Left lung (tissue), 10 donors: ENCODE results near the gene STK16. TPM values are rescaled to one million over a fixed set of nuclear protein-coding genes. Genes with fewer than 3 reads are reported as not detected.
A peak's percentile ranks its signal among the peaks of the same experiment; 100 is the strongest.

Experiments used
- ATAC-seq: fragments of 200-7000 bp; cut with Tn5 transposase; one replicate; pipeline ENCODE4 v1.9.1; 2020; ENCODE audit warnings: moderate library complexity
- DNase-seq, 4 donors: peaks; one replicate each; pipeline ENCODE4 v3.0.0-alpha.2; 2013 to 2020
- H3K27ac ChIP-seq, 2 donors: fragments of 200-600 bp; sonication (generic) in 1 of 2; one replicate each; pipeline versions ENCODE4 v1.5.0 to v1.8.0; 2020 to 2021
- H3K27me3 ChIP-seq, 2 donors: fragments of 200-600 bp; sonication (generic) in 1 of 2; one replicate each; pipeline versions ENCODE4 v1.5.0 to v1.8.0; 2020 to 2021
- H3K36me3 ChIP-seq, 2 donors: fragments of 200-600 bp; sonication (generic) in 1 of 2; one replicate each; pipeline versions ENCODE4 v1.5.0 to v1.8.0; 2020 to 2021
- H3K4me1 ChIP-seq, 2 donors: fragments of 200-600 bp; one replicate each; pipeline ENCODE4 v1.8.0; 2021
- H3K4me3 ChIP-seq, 2 donors: fragments of 200-600 bp; sonication (generic) in 1 of 2; one replicate each; pipeline versions ENCODE4 v1.5.0 to v1.8.0; 2020 to 2021; ENCODE audit warnings: mild to moderate bottlenecking in 1 of 2
- H3K9me3 ChIP-seq, 2 donors: fragments of 200-600 bp; sonication (generic) in 1 of 2; one replicate each; pipeline versions ENCODE4 v1.5.0 to v1.8.0; 2020 to 2021
- intact Hi-C, 2 donors: fragments of 100-400 bp; cut with DNase I; formaldehyde crosslinking; loops; one replicate each; pipeline versions ENCODE4 v1.11.2 to v1.14.2; 2022
- polyA plus RNA-seq, 6 donors: library from polyadenylated mRNA; unstranded; fragments of 120-200 nt; gene quantifications; one replicate each; pipeline ENCODE4 v1.2.1, GENCODE V29; 2013; ENCODE audit not compliant: insufficient read length in 6 of 6
- total RNA-seq, 2 donors: library from RNA; stranded (reverse); fragmentation: NEBNext Ultra II Directional; extraction: Animal tissue kit (Norgen Biotek cat#: 25700); gene quantifications; one replicate each; pipeline ENCODE4 v1.2.1, GENCODE V29; 2021
- TF ChIP-seq, protein P1 (sequence below), 2 donors: fragments of 200-600 bp; sonication (generic) in 1 of 2; IDR thresholded peaks; one replicate each; pipeline versions ENCODE4 v1.5.0 to v1.8.0; 2021; ENCODE audit warnings: antibody characterized with exemption in 2 of 2
- donor health status: DM: no; HTN: yes; CAD: no.
- donor health status: DM: no; HTN: no; CAD: no.

The STK16 gene
- total and polyA plus RNA-seq, 8 donors, result 23.9 to 35.6 (median 33.1) TPM

- Histone ChIP-seq H3K36me3 (peaks cover 0 to 70% of the 10 kb centered on the region in 2 donors), H3K4me1 (peaks cover 17 to 42% of the 10 kb centered on the region in 2 donors), H3K9me3 (no peaks in the 10 kb centered on the region), H3K4me3 (no peak overlapping the region), H3K27ac (peak overlapping the region in 1 of 2 donors; percentile 92), H3K27me3 (no peaks in the 10 kb centered on the region)
- DNase-seq (no peak), ATAC-seq (no peak)
- TF ChIP-seq, protein P1, sequence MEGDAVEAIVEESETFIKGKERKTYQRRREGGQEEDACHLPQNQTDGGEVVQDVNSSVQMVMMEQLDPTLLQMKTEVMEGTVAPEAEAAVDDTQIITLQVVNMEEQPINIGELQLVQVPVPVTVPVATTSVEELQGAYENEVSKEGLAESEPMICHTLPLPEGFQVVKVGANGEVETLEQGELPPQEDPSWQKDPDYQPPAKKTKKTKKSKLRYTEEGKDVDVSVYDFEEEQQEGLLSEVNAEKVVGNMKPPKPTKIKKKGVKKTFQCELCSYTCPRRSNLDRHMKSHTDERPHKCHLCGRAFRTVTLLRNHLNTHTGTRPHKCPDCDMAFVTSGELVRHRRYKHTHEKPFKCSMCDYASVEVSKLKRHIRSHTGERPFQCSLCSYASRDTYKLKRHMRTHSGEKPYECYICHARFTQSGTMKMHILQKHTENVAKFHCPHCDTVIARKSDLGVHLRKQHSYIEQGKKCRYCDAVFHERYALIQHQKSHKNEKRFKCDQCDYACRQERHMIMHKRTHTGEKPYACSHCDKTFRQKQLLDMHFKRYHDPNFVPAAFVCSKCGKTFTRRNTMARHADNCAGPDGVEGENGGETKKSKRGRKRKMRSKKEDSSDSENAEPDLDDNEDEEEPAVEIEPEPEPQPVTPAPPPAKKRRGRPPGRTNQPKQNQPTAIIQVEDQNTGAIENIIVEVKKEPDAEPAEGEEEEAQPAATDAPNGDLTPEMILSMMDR (IDR thresholded peaks at IDR 0.05), result no peak
- intact Hi-C loops, result no loop called here
Observed at GRCh38 chr2:219219784-219220532, 25.3 kb upstream of the STK16 start.

DNA sequence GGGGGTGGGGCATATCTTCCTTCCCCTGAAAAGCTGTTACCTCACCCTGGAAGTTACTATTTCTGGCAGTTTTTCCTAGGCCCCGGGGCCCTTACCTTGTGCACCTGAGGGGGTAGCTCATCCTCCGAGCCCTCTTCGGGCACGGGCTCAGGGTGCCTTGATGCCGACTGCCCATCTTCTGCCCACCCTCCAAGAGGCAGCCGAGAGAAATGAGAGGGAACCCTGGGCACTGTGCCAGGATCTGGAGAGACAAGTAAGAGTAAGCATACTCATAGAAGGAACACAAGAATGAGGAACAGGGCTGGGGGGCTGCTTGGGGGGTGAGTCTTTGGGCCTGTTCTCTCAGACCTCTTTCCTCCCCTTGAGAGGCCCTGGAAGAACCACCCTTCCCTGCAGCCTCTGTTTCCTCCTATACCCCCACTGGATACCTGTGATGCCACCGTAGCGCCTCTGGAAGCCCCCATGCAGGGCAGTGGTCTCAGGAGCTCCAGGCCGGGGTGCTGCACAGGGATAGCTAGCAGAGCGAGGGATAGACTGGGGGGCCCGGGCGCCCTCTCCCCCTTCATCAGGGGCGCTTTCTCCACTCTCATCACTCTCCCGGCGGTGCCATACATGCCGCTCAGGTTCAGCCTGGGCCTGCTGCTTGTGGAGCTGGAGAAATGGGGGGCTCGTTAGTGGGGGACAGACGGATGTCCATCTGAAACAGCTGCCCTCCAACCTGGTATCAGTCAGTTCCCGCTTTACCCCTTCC is 24.5 kb upstream of the STK16 start:
- H3K36me3 ChIP-seq, result peaks cover 0 to 72% of the 10 kb centered on the region in 2 donors
- intact Hi-C loops, result no loop called here

GRCh38 chr2:219221957-219222518 is 23.2 kb upstream of the STK16 start:
- TF ChIP-seq, protein P1 (IDR thresholded peaks at IDR 0.05), result no peak
- ATAC-seq, result no peak

More for the DNA sequence above, 24.5 kb upstream of the STK16 start:
- H3K27me3 ChIP-seq, result no peaks in the 10 kb centered on the region
- no peak overlapping the region for H3K27ac ChIP-seq
- no peak overlapping the region for H3K4me3 ChIP-seq
- DNase-seq (no peak), ATAC-seq (no peak)
- peaks cover 17 to 50% of the 10 kb centered on the region in 2 donors for H3K4me1 ChIP-seq
- TF ChIP-seq, protein P1 (IDR thresholded peaks at IDR 0.05), result no peak
- no peaks in the 10 kb centered on the region for H3K9me3 ChIP-seq

GRCh38 chr2:219223831-219224610 is 21.3 kb upstream of the STK16 start:
- no peaks in the 10 kb centered on the region for H3K27me3 ChIP-seq
- H3K9me3 ChIP-seq, result no peaks in the 10 kb centered on the region
- no peak overlapping the region for H3K27ac ChIP-seq
- H3K4me1 ChIP-seq, result peaks cover 22 to 51% of the 10 kb centered on the region in 2 donors
- TF ChIP-seq, protein P1 (IDR thresholded peaks at IDR 0.05), result no peak
- DNase-seq (no peak), ATAC-seq (no peak)
- no peak overlapping the region for H3K4me3 ChIP-seq
- intact Hi-C loops, result no loop called here
- H3K36me3 ChIP-seq, result peaks cover 0 to 77% of the 10 kb centered on the region in 2 donors

More at GRCh38 chr2:219221957-219222518, 23.2 kb upstream of the STK16 start:
- DNase-seq, result no peak
- Histone ChIP-seq H3K4me3 (no peak overlapping the region), H3K4me1 (peaks cover 17 to 52% of the 10 kb centered on the region in 2 donors), H3K36me3 (peaks cover 0 to 77% of the 10 kb centered on the region in 2 donors), H3K27me3 (no peaks in the 10 kb centered on the region), H3K9me3 (no peaks in the 10 kb centered on the region), H3K27ac (no peak overlapping the region)
- intact Hi-C loops, result no loop called here
